Brain microvascular endothelial cell (primary cell): Measurements from ENCODE around the gene MED27.

Source experiments
- DNase-seq: peaks from one replicate; pipeline ENCODE4 v3.0.0-alpha.2; 2020
- H3K27ac ChIP-seq: fragments of 250-450 bp; sonication (Bioruptor Pico); 2 replicates; pipeline ENCODE4 v1.5.1; 2020; ENCODE audit warnings: mild to moderate bottlenecking, moderate library complexity
- H3K27me3 ChIP-seq: fragments of 250-450 bp; sonication (Bioruptor Pico); replicated peaks from 2 replicates; pipeline ENCODE4 v1.5.1; 2020; ENCODE audit warnings: mild to moderate bottlenecking
- H3K36me3 ChIP-seq: fragments of 250-450 bp; sonication (Bioruptor Pico); replicated peaks from 2 replicates; pipeline ENCODE4 v1.5.1; 2020; ENCODE audit warnings: mild to moderate bottlenecking
- H3K4me3 ChIP-seq: 2 replicates; pipeline ENCODE4 v1.5.1; 2011; ENCODE audit warnings: low read depth, mild to moderate bottlenecking, control low read depth, low read length, moderate library complexity
- CTCF ChIP-seq: IDR thresholded peaks from 2 replicates; pipeline ENCODE4 v1.5.1; 2011; ENCODE audit warnings: low read depth, mild to moderate bottlenecking, moderate library complexity, low read length, control low read depth, inconsistent platforms; ENCODE audit errors: missing control alignments
- in situ Hi-C: cut with HindIII; loops from 2 replicates; pipeline ENCODE4 v1.10.0; 2017; ENCODE audit warnings: low sequenced_read_pairs, low pct_ligation_motif_present

Gene MED27

GRCh38 chr9:131879911-131880290, 199.8 kb downstream of the MED27 start:
- in situ Hi-C loops: no loop called here
- Histone ChIP-seq H3K27me3 (no peaks in the 10 kb centered on the region), H3K36me3 (no peaks in the 10 kb centered on the region), H3K4me3 (no peak overlapping the region), H3K27ac (no peak overlapping the region)
- TF ChIP-seq CTCF: no peak
- no peak for DNase-seq

- H3K27ac ChIP-seq: no peak overlapping the region
- TF ChIP-seq CTCF: no peak
- in situ Hi-C loops: no loop called here
- no peaks in the 10 kb centered on the region for H3K36me3 ChIP-seq
- no peak overlapping the region for H3K4me3 ChIP-seq
- no peak for DNase-seq
- no peaks in the 10 kb centered on the region for H3K27me3 ChIP-seq
These were observed 200.3 kb downstream of the MED27 start for GRCh38 chr9:131879181-131879910.

- H3K36me3 ChIP-seq: no peaks in the 10 kb centered on the region
These were observed 203.2 kb downstream of the MED27 start for GRCh38 chr9:131876486-131876885.

GRCh38 chr9:131875828-131876485, 203.7 kb downstream of the MED27 start:
- no peak for TF ChIP-seq CTCF
- H3K36me3 ChIP-seq: no peaks in the 10 kb centered on the region
- no peaks in the 10 kb centered on the region for H3K27me3 ChIP-seq
- no peak overlapping the region for H3K4me3 ChIP-seq
- no peak overlapping the region for H3K27ac ChIP-seq
- in situ Hi-C loops: no loop called here
- no peak for DNase-seq

More at GRCh38 chr9:131876486-131876885, 203.2 kb downstream of the MED27 start:
- no peak for DNase-seq
- in situ Hi-C loops: no loop called here
- Histone ChIP-seq H3K27ac (no peak overlapping the region), H3K27me3 (no peaks in the 10 kb centered on the region), H3K4me3 (no peak overlapping the region)
- no peak for TF ChIP-seq CTCF

- DNase-seq: no peak
- in situ Hi-C loops: no loop called here
- Histone ChIP-seq H3K27ac (no peak overlapping the region), H3K27me3 (no peaks in the 10 kb centered on the region), H3K36me3 (no peaks in the 10 kb centered on the region), H3K4me3 (no peak overlapping the region)
- TF ChIP-seq CTCF: no peak
These were observed 204.6 kb downstream of the MED27 start for GRCh38 chr9:131874916-131875670.
